ENCODE measurements around the gene MAPKAP1.

MAPKAP1 gene

GRCh38 chr9:125655691-125656410 is 51.2 kb downstream of the MAPKAP1 start:
- TF ChIP-seq CTCF (IDR thresholded peaks at IDR 0.05; ENCODE audit: borderline replicate concordance, control extremely low read depth, extremely low read depth, insufficient read depth, missing control alignments), result no peak
- no peak for DNase-seq (ENCODE audit: low spot score)
- in situ Hi-C loops (cut with MboI; ENCODE audit: low sequenced_read_pairs, unreplicated experiment), result no loop called here

- TF ChIP-seq CTCF (IDR thresholded peaks at IDR 0.05; ENCODE audit: borderline replicate concordance, control extremely low read depth, extremely low read depth, insufficient read depth, missing control alignments), result no peak
- in situ Hi-C loops (cut with MboI; ENCODE audit: low sequenced_read_pairs, unreplicated experiment), result no loop called here
- DNase-seq (ENCODE audit: low spot score), result no peak
Measured at GRCh38 chr9:125655066-125655633, 51.9 kb downstream of the MAPKAP1 start.

DNA sequence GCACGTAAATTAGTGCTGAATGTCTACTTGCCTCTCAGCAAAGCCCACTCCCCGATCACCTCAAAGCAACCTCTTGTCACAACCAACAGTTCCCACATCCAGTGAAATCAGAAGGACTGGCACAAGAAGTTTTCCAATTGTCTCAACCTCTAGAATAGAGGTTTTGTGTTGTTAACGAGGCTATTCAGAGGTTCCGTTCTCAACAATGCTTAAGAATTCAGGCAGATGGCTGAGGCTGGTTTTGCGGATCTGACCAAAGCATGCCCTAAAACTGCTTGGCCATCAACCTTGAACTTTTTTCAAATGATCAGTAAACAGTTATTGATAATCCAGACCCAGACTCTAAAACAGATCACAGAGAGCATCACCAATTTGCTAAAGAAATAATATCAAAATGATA is 52.9 kb downstream of the MAPKAP1 start:
- no peak for DNase-seq (ENCODE audit: low spot score)
- in situ Hi-C loops (cut with MboI; ENCODE audit: low sequenced_read_pairs, unreplicated experiment), result no loop called here
- no peak for TF ChIP-seq CTCF (IDR thresholded peaks at IDR 0.05; ENCODE audit: borderline replicate concordance, control extremely low read depth, extremely low read depth, insufficient read depth, missing control alignments)

GRCh38 chr9:125653325-125653724 is 53.7 kb downstream of the MAPKAP1 start:
- in situ Hi-C loops (cut with MboI; ENCODE audit: low sequenced_read_pairs, unreplicated experiment), result no loop called here
- TF ChIP-seq CTCF (IDR thresholded peaks at IDR 0.05; ENCODE audit: borderline replicate concordance, control extremely low read depth, extremely low read depth, insufficient read depth, missing control alignments), result no peak
- no peak for DNase-seq (ENCODE audit: low spot score)

- no peak for TF ChIP-seq CTCF (IDR thresholded peaks at IDR 0.05; ENCODE audit: borderline replicate concordance, control extremely low read depth, extremely low read depth, insufficient read depth, missing control alignments)
- no peak for DNase-seq (ENCODE audit: low spot score)
- in situ Hi-C loops (cut with MboI; ENCODE audit: low sequenced_read_pairs, unreplicated experiment), result no loop called here
Measured at GRCh38 chr9:125652759-125653158, 54.2 kb downstream of the MAPKAP1 start.

GRCh38 chr9:125652233-125652594 is 54.8 kb downstream of the MAPKAP1 start:
- no peak for DNase-seq (ENCODE audit: low spot score)
- TF ChIP-seq CTCF (IDR thresholded peaks at IDR 0.05; ENCODE audit: borderline replicate concordance, control extremely low read depth, extremely low read depth, insufficient read depth, missing control alignments), result no peak
- in situ Hi-C loops (cut with MboI; ENCODE audit: low sequenced_read_pairs, unreplicated experiment), result no loop called here
